HG03025 (cell line): Measurements from ENCODE around the gene ATP5PO.

ENCODE experiments used
- ATAC-seq: cut with Tn5 transposase; IDR thresholded peaks from one replicate; pipeline ENCODE4 v1.9.1; 2021; ENCODE audit warnings: mild to moderate bottlenecking, moderate library complexity; ENCODE audit not compliant: unreplicated experiment, low FRiP score

The ATP5PO gene

GRCh38 chr21:33901412-33902288, 14.0 kb downstream of the ATP5PO start:
- no peak for ATAC-seq

GRCh38 chr21:33899199-33899598, 16.4 kb downstream of the ATP5PO start:
- no peak for ATAC-seq

- no peak for ATAC-seq
Measured at GRCh38 chr21:33898586-33898985, 17.0 kb downstream of the ATP5PO start.

GRCh38 chr21:33897739-33898138, 17.9 kb downstream of the ATP5PO start:
- no peak for ATAC-seq

GRCh38 chr21:33897098-33897497, 18.5 kb downstream of the ATP5PO start:
- ATAC-seq = no peak

GRCh38 chr21:33896691-33897090, 18.9 kb downstream of the ATP5PO start:
- ATAC-seq = no peak

- ATAC-seq = no peak
Measured at GRCh38 chr21:33895356-33895755, 20.2 kb downstream of the ATP5PO start.

- ATAC-seq = no peak
Measured at GRCh38 chr21:33894736-33895288, 20.8 kb downstream of the ATP5PO start.

GRCh38 chr21:33893917-33894316, 21.7 kb downstream of the ATP5PO start:
- ATAC-seq = no peak

- no peak for ATAC-seq
Measured at GRCh38 chr21:33892853-33893252, 22.8 kb downstream of the ATP5PO start.

- no peak for ATAC-seq
Measured at GRCh38 chr21:33890187-33890586, 25.4 kb downstream of the ATP5PO start.

GRCh38 chr21:33886321-33886720, 29.3 kb downstream of the ATP5PO start:
- no peak for ATAC-seq

- no peak for ATAC-seq
Measured at GRCh38 chr21:33885172-33885514, 30.5 kb downstream of the ATP5PO start.

- no peak for ATAC-seq
Measured at GRCh38 chr21:33884376-33885171, 31.0 kb downstream of the ATP5PO start.

GRCh38 chr21:33883118-33883517, 32.5 kb downstream of the ATP5PO start:
- no peak for ATAC-seq

- no peak for ATAC-seq
Measured at GRCh38 chr21:33881689-33882440, 33.7 kb downstream of the ATP5PO start.

- no peak for ATAC-seq
Measured at GRCh38 chr21:33880626-33881025, 35.0 kb downstream of the ATP5PO start.

- no peak for ATAC-seq
Measured at GRCh38 chr21:33878824-33879223, 36.8 kb downstream of the ATP5PO start.

- ATAC-seq = no peak
Measured at GRCh38 chr21:33875026-33875695, 40.4 kb downstream of the ATP5PO start.

GRCh38 chr21:33874161-33874560, 41.4 kb downstream of the ATP5PO start:
- ATAC-seq = no peak
